HG03432 (cell line): ENCODE results near the gene B3GLCT.
"Not testable (repeated sequence)": the region's sequence is repeated elsewhere in the genome, so short reads cannot be mapped to it uniquely, and the experiment has no call there.

Experiments used
- ATAC-seq: cut with Tn5 transposase; IDR thresholded peaks from one replicate; pipeline ENCODE4 v1.9.1; 2021; ENCODE audit warnings: mild to moderate bottlenecking, moderate library complexity; ENCODE audit not compliant: unreplicated experiment

Gene B3GLCT

DNA sequence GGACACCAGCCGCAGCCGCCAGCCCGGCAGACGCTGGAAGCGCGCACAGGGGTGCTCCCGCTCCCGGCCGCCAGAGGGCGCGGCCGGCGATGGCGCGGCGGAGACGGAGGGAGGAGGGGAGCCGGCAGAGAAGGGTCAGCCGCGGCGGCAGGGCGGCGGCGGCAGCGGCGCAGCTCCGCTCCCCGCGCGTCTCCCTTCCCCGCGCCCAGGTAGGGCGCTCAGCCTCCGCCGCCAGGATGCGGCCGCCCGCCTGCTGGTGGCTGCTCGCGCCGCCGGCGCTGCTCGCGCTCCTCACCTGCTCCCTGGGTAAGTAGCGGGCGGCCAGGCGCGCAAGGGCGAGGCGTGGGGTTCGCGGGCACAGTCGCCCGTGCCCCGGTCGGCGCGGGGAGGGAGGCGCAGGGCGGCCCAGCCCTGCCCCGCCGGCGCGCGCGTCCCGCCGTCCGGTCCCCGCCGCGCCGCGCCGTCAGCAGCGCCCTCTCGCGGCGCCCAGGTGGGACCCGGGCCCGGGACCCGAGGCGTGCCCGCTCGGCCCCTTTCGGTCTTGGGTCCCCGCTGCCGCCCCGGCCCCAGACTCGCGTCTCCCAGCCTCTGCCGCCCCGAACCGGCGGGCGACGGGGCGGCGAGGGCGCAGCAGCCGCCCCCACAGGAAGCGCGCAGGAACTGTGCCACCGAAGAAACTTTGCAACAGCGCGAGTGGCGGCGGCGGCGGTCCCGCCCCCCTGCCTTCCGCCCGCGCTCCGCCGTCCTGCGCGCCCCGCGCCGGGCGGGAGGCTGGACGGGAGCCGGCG is at the start of gene B3GLCT:
Gene B3GLCT, plus strand, starts transcription at position 127 of the 788 bp plus-strand sequence. Its CDS starts 110 bp downstream, at position 237.
- peak; percentile 90 for ATAC-seq

DNA sequence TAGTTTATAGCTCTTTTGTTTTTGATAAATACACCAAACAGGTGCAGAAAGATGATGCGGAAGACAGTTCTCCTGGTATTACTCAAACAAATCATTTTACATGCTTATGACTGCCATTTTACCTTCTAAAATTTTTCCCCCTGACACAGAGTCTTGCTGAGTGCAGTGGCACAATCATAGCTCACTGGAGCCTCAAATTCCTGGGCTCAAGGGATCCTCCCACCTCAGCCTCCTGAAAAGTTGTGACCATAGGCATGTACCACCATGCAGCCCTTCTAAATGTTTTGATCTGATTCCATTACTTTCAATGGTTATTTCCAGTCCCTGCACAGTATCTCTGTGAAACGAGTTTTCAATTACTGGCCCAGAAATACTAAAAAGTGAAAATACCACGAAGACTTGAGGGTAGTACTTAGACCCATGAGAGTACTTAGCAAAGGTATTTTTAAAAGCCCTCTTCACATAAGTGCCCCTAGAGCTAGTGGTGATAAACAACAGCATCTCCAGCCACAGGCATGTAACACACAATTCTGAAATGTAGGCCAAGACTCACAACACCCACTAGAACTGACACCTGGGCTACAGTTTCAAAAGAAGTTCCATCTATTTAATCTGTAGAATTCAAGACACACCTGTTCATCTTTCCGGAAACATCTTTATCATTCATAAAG is 49.3 kb upstream of the B3GLCT start:
- ATAC-seq = no peak

DNA sequence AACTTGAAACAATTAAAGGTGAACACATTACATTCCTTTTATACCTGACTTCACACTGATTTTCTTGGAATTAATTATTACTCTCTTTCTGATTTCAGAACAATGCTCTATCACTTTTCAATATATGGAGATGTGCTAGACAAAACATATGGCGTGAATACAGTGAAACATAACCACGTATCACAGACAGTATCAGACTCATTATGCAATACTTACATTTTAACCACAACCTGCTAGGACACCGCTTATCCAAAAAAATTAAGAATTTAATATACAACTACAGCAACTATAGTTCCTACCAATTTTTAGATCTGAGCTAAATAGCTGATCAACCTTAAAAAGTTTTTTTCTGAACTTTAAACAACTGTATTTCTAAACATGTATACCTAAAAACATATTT is 47.9 kb upstream of the B3GLCT start:
- ATAC-seq = no peak

DNA sequence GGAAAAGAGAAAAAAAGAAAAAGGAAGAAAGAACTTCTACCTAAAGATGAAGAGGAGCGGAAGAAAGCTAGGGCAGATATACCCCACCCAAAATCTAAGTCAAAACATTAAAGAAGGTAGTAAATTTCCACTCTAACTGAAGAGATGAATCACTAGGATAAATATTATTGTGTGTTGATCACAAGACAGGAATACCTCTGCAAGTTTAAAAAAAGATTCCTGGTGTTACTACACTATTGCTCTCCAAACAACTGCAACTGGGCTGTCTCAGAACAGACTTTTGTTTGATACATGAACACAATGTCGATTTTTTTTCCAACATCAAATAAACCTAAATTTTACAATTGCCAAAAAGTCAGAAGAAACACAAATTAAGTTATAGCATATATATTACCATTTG is 44.8 kb upstream of the B3GLCT start:
- no peak for ATAC-seq

DNA sequence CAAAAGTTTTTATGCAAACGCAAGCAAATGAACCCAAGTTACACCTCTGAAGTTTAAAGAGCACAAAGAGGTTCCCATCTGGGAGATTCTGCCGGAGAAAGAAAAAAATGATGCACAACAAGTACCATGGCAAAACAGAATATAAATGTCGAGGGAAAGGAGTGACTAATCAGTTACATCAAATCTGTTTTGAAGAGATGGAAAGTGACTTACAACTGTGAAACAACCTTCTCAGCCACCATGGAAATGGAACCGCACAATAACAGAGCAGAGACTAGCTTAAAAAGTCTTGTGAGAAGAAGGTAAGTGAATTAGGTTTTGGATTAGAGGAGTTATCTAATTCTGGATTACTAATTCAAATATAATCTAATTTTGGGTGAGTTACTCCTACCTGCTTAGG is 40.5 kb upstream of the B3GLCT start:
- ATAC-seq = no peak

DNA sequence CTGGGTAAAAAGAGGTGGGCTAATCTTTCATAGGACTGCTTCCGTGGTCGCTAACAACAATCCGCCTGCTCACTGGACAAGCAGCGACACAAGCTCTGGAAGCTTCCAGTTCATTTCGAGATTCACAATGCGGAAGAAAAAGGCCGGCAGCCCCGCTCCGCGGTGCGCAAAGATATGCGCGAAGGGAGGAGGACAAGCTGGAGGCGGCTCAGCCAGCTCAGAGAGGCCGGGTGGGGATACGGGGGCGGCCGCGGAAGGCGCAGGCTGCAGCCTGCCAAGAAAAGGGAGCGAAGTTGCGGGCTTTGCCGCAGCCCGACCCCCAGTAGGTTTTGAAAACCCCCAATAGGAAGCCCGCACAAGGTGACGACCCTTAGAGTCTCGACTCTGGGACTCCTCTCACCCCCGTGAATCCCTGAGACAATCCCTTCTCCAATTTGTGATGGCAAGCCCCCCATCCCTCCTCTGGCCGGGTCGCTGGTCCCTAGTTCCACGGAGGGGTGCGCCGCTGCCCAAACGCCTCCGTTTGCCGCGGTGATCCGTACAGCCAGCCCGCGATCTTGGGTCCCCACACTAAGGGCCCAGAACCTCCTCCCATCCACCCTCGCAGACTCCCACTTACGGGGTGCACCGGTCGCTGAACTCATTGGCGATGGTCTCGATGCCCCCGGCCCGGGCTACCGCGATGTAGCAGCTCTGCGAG is 38.8 kb upstream of the B3GLCT start:
- ATAC-seq = peak; percentile 21

DNA sequence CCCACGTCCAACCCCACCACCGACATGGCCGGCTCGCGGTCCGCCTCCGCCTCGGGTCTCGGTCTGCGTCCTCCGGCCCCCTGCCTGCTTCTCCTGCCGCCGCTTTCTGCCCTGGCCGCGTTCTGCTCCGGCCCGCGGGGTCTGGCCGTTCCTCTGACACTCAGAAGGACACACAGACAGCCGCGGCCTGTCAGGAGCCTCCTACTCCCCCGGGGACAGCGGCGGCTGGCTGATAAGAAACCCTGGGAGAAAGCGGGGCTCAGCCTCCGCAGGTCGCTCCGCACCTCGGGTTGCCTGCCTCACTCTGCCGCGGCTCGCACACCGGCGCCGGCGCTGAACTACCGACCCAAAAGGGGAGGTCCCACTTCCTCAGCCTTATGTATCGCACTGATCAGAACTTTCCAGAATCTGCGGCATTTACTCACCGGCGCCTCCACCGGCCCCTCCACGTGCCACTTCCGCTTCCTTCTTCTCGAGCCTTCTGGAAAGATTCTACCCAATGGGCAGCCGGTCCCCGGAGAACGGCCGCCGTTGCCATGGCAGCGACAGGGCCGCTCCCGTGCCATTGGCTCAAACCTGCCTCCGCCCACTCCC is 38.1 kb upstream of the B3GLCT start, which contains the start of gene HSPH1:
Gene HSPH1, minus strand, starts transcription at position 348 of the 594 bp plus-strand sequence. Its CDS starts 322 bp downstream, at position 26.
- ATAC-seq = peak; percentile 89

DNA sequence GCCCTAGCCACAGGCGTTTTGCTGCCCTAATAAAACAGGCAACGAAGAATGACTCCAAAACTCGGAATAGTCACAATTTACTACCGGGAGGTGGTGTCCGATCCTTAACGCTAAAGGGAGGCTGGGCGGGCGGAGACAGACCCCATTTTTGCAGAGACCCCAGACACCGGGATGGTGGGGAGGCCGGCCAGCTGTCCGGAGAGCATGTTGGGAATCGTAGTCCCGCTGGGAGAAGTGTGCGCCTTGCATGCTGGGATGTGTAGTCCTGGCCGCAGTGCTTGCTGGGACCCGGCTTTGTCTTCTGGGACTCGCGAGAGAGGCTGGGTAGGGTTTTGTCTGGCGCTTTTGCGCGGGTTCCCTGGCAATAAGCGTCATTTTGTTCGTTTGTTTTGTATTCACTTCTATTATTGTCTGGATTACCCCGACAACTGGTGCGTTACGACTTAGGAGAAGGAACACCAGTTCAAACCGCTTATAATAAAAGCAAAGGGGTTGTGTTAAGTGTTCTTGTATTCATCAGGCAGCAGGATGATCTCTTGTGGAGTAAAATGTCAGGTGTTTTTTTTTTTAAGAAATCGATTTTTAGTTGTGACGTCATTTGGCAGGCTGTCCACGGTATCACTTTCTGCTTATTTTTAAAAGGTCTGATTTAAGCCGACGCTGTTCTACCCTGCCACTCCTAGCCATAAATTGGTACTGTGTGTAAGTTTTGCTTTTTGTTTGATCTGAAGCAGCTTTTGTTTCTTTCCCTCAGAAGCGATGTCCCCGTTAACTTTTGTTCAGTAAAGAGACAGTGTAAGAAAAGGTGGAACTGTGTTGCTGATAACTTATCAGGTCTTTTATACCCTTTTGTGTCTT is 37.4 kb upstream of the B3GLCT start:
- ATAC-seq = peak; percentile 86

DNA sequence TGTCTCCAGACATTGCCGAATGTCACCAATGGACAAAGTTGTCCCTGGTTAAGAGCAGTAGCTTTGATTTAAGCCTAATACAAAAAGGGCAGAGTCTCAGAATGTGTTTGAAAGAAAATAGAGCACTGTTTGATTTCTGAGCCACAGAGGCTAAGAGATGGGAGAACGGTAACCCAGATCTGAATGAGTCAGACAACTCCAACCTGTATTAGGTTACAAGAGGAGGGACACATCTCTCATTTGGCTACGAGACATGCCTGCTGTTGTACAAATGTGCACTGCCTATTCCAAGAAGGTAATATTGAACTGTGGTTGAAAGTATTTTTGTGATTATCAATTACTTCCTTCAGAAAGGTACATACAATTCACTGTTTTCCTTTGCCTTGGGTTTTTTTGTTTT is 33.2 kb upstream of the B3GLCT start:
- no peak for ATAC-seq

DNA sequence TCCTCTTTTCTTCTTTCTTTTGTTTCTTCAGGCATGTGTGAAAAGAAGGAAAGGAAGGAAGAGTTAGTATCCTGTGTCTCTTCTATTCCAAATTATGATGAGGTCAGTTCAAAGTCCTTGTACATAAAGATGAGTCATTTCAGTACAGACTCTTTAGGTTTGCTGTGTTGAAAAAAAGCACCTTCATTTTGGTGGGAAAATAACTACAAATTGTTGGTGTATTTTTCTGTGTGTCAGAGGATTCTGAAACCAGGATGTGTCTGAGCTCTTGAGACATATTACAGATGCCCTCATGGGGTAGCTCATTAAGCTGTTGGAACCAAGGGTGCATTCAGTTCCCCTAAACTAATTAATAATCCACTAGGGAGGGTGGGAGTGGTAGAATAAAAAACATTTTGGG is 32.3 kb upstream of the B3GLCT start:
- ATAC-seq = peak; percentile 68

DNA sequence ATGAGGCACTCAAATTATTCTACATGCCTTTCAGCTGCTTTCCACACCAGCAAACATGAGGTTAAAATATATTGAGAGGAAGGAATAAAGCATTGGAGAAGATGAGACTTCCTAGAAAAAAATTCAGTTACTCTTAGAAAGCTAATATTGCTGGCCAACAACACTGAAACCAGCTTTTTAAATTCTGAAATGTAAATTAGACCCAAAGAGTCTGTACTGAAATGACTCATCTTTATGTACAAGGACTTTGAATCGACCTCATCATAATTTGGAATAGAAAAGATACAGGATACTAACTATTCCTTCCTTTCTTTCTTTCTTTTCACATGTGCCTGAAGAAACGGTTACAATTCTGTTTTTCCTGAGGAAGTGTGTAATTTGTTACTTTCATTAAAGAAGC is 31.6 kb upstream of the B3GLCT start:
- peak; percentile 67 for ATAC-seq

DNA sequence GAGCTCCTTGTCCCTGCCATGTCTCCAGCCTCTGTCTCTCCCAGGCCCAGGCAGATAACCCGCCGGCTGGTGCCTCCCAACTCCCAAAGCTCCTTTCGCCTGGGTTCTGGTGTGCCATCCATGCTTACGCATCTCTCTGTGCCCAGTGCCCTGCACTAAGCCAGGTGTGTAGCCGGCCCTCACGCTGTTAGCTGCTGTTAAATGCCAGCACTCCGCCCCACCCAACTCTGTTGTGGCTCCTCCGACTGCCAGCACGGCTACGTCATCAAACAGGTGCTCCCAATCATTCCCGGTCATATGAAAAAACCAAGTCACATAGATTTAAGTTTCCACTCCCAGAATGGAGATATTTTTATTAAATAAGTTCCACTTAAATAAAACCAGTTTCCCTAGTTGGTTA is 31.0 kb upstream of the B3GLCT start:
- no peak for ATAC-seq

DNA sequence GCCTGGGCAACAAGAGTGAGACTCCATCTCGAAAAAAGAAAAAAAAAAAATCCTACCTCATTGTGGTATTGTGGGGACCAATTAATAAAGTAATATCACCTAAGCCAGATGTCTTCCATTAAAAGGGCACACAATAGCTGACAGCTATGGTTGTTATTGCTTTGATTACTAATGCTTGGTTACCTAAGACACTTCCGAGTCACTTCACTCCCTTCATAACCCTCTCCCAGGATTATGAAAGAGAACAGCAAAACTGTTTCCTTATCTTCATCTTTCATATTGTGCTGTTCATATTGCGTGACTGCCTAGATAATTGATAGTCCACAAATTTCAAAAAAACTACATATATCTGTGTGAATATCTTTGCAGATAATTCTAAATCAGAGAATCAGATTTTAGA is 27.8 kb upstream of the B3GLCT start:
- ATAC-seq = no peak

DNA sequence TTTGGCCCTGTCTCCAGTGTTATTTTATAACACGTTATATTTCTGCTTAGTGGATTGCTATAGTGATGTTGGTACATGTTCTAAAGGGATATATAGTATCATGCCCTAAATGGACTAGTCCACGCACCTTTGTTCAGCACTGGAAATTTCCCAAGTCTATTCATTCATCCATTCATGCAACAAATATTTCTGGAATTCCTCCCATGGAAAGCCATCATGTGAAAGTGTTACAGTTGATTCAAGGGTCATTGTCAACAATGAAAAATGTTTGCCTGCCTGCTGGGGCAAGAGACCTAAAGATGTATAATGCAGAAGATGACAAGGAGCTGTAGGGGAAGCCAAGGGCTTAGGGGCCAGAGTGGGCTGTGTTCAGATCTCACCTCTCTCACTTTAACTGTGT is 27.2 kb upstream of the B3GLCT start:
- no peak for ATAC-seq

DNA sequence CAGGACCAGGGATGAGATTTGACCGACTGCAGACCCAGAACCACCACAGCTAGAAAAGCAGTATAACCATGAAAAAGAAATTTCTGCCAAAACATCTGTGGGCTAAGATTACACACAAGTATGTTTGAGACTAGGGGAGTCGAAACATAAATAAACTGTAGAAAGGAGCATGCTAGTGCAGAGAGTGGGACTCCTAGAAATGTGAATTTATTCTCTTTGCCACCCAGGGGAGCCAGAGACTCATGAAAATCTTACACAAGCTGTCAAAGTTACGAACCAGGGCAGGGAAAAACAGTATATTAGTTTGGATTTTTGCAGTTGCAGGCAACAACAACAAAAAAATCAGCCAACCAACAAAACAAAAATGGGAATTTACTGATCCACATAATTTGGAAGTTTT is 25.8 kb upstream of the B3GLCT start:
- ATAC-seq = no peak

DNA sequence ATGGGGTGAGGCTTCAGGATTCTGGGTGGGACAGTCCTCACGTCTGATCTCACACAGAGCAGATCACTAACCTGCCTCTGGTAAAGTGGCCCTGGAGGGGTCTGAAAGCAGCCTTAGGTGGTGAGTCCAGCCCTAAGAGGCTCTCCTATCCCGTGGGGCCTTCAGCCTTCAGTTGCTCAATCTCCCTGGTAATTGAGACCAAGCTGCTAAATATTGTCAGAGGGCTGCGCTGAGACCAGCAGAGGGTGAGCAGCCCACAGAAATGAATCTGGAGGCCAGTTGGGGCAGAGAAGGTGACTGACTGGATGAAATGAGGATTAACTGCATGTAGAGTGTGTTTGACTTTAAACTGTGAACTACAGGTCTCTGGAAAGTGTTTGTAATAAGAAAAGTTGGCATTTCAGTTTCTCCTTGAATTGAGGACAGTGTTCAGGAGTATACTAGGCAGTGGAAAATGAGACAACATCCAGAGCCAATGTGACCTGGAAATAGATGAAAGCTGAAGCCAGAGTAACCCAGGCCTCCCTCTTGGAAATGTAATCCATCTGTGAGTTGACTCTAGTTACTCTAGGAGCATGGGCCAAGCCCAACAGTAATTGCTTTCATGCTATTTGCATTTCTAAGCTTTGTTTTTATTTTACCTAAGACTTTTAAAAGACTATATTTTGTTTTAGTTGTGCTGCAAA is 23.8 kb upstream of the B3GLCT start:
- ATAC-seq = no peak

DNA sequence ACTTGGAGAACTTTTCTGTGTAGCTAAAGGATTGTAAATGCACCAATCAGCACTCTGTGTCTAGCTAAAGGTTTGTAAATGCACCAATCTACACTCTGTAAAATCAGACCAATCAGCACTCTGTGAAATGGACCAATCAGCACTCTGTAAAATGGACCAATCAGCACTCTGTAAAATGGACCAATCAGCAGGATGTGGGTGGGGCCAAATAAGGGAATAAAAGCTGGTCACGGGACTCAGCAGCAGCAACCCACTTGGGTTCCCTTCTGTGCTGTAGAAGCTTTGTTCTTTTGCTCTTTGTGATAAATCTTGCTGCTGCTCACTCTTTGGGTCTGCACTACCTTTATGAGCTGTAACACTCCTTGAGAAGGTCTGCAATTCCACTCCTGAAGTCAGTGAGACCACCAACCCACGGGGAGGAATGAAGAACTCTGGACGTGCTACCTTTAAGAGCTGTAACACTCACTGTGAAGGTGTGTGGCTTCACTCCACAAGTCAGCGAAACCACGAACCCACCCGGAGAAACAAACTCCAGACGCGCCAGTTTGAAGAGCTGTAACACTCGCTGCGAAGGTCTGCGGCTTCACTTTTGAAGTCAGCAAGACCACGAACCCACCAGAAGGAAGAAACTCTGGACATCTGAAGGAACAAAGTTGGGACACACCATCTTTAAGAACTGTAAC is 21.8 kb upstream of the B3GLCT start:
- not testable (repeated sequence) for ATAC-seq

DNA sequence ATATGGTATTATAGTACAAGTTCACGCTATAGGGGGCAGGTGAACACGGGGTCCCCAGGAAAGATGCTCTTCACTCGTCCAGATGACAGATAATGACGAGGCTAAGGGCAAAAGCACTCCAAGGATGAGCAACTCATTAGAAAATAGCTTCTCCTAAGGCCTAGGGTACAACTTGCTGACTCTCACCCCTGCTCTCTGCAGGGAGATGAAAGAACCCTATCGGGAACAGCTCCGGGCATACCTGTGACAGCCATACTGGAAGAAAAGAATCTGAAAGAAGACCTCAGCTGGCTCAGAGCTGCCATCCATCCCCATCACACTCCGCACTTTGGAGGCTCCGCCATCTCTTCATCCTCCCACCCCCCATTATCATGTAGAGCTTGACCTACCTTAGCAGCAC is 20.5 kb upstream of the B3GLCT start:
- no peak for ATAC-seq

DNA sequence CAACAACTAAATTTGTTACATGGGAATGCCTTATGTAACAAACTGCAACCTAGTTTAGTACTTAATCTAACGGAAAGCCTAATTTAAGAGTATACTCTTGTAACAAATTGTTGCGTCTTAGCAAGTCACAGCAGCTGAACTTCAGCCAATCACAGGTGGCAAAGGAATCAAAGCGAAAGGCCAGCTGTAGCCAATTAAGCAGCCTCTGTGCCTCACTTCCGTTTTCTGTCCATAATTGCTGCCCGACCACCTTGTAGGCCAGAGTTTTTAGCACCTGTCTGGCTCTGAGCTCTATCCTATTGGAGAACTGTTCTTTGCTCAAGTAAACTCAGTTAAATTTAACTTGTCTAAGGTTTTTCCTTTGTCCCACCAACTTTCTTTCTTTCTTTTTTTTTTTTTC is 20.0 kb upstream of the B3GLCT start:
- no peak for ATAC-seq
